NCI-H1694 (cell line): ENCODE data around the gene MYL5.
"Not testable (repeated sequence)": the region's sequence is repeated elsewhere in the genome, so short reads cannot be mapped to it uniquely, and the experiment has no call there.

Experiments
- DNase-seq: peaks from one replicate; lab custom pipeline; 2025; lab: John Stamatoyannopoulos, UW

The MYL5 gene

DNA sequence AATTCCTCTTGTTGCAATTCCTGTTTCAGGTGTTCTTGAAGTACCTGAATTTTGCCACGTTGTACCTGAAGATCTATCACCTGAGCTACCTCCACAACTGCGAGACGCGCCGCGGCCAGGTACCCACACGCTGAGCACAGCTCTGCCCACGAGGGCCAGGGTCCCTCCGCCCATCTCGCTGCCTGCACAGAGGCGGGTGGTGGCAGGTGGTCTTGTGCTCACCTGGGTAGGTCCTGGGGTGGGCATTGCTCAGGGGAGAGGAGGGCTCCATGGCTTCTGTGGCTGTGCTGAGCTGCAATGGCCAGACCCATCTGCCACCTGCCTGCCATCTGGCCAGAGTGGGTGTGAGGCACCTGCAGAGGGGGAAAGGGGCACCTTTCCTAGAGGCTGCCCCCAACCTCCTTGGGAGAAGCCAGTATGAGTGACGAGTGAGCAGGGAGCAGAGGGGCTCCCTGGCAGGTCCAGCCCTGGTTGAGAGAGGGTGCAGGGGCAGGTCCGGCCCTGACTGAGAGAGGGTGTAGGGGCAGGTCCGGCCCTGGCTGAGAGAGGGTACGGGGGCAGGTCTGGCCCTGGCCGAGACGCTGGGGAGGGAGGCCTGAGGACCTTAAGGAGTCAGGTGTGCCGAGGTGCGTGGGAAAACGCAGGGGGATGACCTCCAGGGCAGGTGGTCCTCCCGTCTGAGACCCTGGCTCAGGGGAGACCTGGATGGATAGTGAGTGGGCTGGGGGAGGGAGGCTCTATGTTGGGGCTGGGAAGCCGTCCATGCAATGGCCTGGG, 38.3 kb upstream of the MYL5 start:
- no peak for DNase-seq

DNA sequence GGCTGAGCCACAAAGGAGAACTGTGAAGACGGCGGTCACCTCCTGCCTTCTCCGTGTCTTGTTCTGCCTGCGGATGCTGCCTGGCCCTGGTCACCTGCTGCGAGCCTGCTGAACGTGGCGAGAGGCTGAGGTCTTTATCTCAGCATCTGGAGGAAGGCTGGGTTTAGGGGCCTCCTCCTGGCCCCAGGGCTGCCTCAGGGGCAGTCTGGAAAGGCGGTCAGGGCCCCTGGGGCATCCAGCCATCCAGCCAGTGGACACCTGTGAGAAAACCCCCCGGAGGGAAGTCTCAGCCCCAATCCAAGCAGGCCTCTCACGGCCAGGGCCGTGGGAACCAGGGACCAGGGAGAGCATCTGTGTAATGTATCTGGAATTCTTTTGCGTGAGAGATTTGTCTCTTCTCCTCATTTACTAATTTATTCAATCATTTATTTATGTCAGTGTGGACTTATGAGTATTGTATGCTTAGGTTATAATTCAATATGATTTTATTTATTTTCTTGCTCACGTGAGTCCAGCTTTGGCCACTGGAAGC, 37.6 kb upstream of the MYL5 start:
- no peak for DNase-seq

DNA sequence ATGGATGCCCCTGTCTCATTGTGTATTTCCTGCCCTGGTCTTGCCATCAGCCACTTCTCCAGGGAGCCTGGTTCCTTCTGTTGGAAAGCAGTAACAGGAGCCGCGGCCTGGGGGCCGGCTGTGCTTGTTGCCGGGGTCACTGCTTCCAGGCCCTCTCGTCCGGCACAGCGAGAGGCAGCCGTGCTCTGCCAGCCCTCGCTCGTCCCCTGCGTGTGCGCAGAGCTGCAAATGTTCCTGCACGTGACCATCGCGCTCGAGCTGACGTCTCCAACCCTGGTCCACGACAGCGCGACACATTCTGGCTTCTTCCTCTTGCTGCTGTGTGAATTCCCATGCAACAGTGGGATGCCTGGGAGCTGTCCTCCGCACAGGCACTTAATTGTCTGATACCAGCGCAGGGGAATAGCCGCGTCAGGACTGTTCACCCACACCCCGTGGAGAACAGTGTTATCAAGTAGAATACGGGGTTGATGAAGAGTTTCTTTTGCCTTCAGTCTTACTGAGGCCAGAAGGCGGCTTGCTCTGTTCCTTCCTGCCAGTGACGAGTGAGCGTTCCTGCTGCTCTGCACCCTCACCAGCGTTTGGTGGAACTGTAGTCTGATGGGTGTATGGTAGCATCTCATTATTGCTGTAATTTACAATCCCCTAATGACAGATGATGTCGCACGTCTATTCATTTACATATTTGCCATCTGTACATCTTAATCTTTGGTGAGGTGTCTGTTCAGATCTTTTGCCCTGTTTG, 36.6 kb upstream of the MYL5 start:
- no peak for DNase-seq

DNA sequence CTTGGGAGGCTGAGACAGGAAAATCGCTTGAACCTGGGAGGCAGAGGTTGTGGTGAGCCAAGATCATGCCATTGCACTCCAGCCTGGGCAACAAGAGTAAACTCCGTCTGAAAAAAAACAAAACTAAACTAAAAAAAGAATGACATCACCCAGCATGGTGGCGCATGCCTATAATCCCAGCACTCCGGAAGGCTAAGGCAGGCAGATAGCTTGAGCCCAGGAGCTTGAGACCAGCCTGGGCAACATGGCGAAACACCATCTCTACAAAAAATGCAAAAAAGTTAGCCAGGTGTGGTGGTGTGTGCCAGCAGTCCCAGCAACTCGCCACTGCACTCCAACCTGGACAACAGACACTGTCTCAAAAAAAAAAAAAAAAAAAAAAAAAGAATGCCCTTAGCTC, 32.0 kb upstream of the MYL5 start:
- DNase-seq: not testable (repeated sequence)

DNA sequence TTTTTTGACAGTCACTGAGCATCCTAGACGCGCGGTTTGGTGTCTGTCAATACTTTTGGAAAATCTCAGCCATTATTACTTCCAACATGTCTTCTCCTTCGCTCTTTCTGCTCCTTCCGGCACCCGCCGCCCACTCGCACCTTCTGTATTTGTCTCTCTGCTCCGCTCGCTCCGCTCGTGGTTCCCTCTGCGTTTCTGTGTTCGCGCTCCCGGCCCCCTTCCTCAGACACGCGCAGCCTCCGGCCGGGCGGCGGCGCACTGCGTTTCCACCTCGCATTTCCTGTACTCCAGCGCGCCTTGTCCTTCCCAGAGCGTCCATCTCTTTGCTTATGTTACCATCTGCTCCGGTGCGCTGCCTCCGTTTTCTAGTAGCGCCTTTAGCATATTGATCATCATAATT, 27.9 kb upstream of the MYL5 start:
- DNase-seq: no peak

DNA sequence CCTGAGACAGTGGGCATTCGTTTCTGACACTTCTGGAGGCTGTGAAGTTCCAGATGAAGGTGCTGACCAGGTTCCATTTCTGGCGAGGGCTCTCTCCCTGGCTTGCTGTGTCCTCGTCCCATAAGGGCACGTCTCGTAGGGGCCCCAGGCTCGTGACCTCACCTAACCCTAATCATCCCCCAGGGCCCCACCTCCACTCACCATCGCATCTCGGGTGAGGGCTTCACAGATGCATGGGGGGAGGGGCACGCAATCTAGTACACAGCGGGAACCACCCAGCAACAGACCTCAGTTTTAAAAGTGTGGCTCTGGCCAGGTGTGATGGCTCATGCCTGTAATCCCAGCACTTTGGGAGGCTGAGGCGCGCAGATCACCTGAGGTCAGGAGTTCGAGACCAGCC, 26.9 kb upstream of the MYL5 start:
- DNase-seq: no peak

DNA sequence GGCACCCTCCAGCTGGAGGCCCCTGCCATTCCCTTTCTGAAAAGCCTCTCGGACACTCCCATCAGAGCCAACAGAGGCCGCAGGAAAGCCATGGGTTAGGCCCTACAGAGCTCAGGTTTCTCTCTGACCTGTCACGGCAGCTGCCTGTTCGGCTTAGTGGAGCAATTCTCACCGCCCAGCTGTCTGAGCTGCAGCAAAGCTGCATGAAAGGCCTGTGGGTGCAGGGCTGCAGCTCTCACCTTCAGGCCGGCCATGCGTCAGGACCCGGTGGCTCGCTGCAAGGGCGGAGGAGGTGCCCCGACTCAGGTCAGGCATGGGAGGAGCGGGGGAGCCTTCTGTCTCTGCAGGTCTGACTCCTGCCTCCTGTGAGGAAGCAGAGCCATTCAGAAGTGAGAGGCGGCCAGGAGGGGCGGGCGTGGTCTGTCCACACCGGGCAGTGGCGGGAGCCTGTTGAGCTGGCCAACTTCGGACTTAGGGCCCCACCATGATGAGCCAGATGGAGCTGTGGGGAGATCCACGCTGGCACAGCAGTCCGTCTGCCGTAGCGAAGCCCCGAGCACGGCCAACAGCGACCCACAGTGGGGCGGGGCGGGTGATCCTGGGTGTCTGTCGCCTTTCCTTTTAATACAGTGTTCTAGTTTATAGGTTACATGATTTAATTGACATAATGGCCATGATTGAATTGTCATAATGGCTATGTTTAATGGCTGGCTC, 25.6 kb upstream of the MYL5 start:
- DNase-seq: no peak

DNA sequence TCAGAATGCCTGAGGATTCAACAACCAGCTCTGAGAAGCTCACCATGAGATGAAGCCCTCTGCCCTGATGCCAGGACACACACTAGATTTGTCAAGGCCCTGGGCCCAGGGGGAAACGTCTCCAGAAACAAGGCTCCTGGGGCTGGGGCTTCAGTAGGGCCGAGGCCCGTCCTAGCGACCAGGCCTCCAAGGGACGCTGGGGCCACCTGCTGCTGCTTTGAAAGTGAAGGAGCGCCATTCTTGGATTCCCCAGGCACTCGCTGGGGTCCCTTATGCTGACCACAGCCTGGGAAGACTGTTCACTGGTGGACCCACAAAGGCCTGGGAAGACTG, 25.1 kb upstream of the MYL5 start:
- no peak for DNase-seq

DNA sequence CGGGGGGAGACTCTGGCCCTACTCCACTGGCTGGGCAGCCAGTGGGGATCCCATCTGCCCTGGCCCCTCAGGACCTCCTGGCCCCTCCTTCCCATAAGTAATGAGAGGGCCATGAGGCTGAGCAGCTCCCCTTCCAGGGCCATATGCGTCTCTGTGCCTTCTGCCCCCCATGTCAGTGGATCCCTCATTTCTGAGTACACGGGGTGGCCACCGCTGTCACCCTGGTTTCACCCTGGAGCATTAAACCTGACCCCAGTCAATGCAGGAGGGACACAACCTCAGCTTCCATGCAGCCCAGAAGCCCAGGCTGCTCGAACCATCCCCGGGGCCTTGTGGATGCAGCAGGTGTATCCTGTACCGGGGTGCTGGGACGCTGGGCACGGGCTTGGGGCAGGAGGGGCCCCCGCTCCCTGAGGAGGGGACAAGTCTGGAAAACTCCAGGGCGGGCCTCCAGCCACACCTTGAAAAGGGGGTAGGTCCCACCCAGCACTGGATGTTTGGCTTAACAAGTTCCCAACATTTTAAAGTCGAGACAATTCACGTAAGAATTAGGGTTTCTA, 24.5 kb upstream of the MYL5 start:
- DNase-seq: no peak

DNA sequence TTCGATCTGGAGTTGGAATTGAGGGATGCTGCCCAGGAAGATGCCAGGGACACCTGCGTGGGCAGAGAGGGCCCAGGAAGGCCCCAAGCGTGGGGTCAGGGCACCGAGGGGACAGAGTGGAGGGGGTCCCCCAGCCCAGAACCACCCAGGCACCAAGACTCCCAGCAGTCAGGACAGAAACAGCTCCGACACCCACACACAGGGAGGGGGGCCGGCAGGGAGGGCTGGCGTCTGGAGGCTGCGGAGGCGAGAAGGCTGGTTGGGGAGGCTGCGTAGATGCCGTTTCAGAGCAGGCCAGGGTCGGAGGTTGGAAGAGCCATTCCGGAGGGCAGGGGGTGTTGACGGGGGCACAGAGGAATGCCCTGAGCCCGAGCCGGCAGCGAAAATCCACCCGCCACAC, 23.9 kb upstream of the MYL5 start:
- DNase-seq: no peak

DNA sequence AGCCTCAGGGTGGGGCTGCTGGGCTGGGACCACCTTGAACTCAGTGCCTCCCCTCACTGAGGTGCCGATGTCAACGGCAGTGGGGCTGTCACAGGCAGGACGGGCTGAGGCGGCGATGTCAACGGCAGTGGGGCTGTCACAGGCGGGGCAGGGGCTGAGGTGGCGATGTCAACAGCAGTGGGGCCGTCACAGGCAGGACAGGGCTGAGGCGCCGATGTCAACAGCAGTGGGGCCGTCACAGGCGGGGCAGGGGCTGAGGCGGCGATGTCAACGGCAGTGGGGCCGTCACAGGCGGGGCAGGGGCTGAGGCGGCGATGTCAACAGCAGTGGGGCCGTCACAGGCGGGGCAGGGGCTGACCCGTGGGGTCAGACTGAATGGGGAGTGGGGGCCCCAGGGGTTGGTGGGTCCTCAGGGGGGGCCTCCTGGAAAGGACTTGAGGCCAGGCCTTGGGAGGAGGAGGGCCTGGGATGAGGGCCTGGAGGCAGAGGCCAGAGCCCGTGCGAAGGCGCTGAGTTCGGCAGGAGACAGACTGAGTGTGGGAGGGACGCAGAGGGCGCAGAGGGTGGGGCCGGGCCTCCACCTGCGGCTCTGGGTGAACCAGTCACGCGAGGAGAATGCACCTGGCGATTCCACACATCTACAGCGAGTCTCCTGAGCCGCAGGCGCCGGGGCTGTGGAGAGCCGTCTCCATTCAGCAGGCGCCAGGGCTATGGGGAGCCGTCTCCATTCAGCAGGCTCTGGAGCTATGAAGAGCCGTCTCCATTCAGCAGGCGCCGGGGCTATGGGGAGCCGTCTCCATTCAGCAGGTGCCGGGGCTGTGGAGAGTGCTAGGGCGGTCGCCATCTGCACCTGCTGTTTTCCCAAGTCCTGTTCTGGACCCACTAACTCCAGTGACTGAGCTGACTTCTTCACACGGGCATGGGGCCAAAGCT, 23.1 kb upstream of the MYL5 start:
- DNase-seq: no peak

DNA sequence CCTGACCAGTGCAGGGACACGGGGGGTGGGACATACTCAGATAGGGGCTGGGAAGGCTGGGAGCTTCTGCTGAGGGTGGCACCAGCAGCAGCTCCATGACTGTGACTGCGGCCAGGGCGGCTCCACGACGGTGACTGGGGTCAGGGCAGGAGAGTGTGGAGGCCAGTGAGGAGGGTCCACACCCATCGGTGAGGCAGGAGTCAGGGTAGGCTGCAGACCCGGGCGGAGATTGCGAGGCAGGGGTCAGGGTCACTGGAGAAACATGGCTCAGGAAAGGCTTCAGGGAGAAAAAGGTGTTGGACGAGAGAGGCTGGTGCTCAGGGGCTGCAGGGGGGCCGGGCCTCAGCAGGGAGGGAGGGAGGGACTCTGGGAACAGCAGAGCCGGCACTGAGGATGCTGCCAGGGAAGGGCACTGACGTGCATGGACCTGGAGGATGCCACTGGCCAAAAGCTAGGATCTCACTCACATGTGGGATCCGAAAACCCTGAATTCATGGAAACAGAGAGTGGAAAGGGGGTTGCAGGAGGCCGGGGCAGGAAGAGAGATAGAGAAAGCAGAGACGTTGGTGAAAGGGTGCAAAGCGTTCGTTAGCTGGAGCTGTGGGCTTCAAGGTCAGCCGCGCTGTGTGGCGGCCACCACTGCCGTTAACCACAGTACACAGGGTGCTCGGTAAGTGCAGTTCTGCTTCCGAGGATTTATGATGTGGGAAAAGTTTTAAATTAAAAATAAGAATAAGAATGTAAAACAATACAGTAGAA, 22.3 kb upstream of the MYL5 start:
- DNase-seq: no peak

DNA sequence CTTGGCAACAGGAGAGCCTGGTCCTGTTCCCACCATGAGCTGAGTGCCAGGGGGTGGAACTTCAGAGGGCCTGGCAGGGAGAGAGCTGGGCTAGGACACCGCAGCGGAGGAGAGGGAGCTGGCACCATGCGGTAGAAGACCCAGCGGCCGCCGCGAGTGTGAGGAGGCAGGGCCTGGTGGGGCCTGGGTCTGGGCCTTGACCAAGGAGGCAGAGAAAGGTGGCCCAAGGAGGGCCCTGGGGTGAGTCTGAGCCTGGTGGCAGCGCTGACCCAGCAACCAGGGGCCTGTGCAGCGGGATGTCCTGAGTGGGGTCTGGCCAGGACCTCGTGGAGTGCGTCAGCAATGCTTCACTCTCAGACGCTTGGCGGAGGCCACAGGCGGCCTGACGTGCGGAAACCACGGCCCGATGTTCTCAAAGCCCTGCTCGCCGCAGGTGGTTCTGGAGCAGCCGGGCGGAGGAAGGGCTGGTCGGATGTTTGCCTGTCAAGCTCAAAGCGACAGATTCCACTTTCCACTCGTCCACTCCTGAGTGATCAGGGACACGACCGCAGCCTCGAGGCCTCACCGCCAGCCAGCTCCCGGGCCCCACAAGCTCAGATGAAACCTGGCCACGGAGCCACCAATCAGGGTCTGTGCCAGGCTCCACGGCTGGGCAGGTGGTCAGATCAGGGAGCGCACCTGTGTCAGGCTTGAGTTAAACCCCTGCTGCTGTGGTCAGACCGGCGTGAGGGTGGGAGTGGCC, 21.1 kb upstream of the MYL5 start:
- DNase-seq: no peak

DNA sequence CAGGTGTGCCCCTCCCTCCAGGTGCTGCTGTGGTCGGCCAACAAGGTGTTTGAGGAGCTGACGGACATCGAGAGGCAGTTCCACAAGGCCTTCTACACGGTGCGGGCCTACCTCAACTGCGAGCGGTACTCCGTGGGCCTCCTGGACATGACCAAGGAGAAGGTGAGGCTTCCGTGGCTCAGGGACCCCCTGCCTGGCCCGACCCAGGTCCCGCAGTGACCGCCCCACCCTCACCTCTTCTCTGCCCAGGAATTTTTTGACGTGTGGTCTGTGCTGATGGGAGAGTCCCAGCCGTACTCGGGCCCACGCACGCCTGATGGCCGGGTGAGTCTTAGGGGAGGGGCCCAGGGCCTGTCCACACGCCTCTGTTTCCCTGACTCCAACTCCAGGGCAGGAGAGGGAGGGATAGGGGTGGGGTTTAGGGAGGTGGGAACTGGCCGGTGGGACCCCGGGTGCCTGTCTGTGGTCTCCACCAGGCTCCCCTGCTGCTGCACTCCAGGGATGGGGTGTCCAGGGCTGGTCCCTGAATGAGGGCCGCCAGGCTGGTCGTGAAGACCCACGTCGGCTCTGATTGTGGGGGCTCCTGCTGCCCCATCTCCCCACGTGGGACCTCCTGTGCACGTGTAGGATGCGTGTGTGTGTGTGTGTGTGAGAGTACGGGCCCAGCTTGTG, 20.4 kb upstream of the MYL5 start:
- no peak for DNase-seq

DNA sequence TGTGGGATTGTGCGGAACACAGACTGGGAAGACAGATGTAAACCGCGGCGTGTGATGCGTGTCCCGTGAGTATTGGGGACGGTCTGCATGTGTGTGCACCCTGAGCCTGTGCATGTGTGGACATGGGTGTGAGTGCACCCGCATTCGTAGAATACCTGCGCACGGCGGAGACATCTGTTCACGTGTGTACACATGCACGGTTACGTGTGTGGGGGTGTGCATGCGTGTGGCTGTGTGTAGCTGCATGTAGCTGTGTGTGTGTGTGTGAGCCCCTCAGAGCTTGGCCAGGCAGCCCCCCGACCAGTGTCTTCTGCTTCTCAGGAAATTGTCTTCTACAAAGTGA, 19.9 kb upstream of the MYL5 start:
- no peak for DNase-seq

DNA sequence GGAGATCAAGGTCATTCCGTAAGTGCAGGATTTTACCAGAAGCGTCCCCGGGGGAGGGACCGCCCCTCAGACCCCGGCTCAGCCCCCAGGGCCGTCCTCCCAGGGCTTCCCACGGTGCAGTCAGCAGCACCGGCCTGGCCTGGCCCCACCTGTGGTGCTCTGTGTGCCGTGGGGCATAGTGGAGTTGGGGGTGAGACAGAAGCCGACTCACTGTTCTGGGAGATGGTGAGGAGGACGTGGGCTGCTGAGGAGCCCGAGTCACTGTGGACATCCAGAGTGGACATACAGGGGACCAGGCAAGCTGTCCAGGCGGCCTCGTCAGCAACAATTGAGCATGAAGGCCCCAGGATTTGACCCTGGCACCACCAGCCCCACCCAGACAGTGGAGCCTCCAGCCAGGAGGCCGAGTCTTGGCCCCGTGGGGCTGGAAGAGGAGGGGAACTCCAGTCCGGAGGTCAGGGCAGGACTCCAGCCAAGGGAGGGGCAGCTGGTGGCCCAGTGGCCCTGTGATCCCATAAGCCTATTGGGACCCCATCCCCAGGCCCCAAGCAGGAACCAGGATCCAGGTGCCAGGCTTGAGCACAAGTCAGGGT, 19.4 kb upstream of the MYL5 start:
- no peak for DNase-seq

DNA sequence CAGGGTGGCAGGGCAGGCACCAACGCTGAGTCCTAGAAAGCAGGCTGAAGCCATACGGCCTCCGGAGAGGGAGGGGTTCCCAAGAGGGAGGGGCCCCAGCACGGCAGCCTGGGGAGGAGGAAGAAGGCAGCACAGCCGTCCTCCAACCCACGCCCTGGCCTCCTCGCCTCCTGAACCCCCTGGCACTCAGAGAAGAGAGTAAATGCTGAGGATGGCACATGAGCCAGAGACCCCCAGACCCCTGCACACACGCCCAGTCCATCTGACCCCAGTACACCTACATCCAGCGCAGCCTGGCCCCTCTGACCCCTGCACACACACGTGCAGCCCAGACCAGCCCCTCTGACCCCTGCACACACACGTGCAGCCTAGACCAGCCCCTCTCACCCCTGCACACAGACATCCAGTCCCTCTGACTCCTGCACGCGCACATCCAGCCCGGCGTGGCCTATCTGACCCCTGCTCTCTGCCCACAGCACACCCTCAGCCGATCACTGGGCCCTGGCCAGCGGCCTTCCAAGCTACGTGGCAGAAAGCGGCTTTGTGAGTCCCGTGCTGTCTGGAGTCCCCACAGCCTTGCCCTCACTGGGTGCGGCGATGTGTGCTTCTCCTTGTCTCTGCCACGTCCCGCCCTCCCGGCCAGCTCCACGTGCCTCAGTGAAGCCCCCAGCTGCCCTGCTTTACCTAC, 18.7 kb upstream of the MYL5 start:
- DNase-seq: no peak
